Body of pancreas (tissue), 4 donors: Measurements from ENCODE around the gene IL21R.

Experiments
- CTCF ChIP-seq, 7 experiments: fragments of 450-650 bp in 4 of 7; fragments of 200-600 bp in 3 of 7; sonication (generic) in 3 of 7; IDR thresholded peaks; one replicate each; pipeline ENCODE4 v1.5.1; 2016 to 2019; ENCODE audit warnings: antibody characterized with exemption in 7 of 7
- POLR2A ChIP-seq, 3 donors: fragments of 450-650 bp; IDR thresholded peaks; one replicate each; pipeline ENCODE4 v1.6.1; 2016; ENCODE audit warnings: antibody characterized with exemption in 3 of 3, mild to moderate bottlenecking in 2 of 3

- no peak for TF ChIP-seq POLR2A (IDR thresholded peaks at IDR 0.05)
- no peak for TF ChIP-seq CTCF (IDR thresholded peaks at IDR 0.05)
Measured at GRCh38 chr16:27473101-27473900, 71.3 kb downstream of the IL21R start.
